ENCODE results near the gene TP63. TPM values are rescaled to one million over a fixed set of nuclear protein-coding genes. Genes with fewer than 3 reads are reported as not detected.

Gene TP63
- total and polyA plus RNA-seq, 2 donors (not counting 3 experiments of a cell fraction or from before 2014, with no cell fraction given), result not detected

- Histone ChIP-seq H3K79me2 (ENCODE audit: control insufficient read depth, insufficient read depth, low read length) (no peaks in the 10 kb centered on the region), H2AFZ (ENCODE audit: low read depth, low read length) (no peak overlapping the region), H3K9me1 (replicated peaks; ENCODE audit: control insufficient read depth, extremely low read depth, insufficient read depth, low read length) (no peaks in the 10 kb centered on the region), H3K4me3 (replicated peaks in 1 of 3; ENCODE audit: insufficient read depth in 1 of 3, low read depth in 1 of 3, low read length in 3 of 3) (no peak overlapping the region), H3K9me3 (replicated peaks; ENCODE audit: control insufficient read depth, insufficient read depth, low read length) (peaks cover 4% of the 10 kb centered on the region), H3K36me3 (ENCODE audit: control insufficient read depth in 2 of 2, extremely low read depth in 1 of 2, insufficient read depth in 2 of 2, low read length in 2 of 2) (no peaks in the 10 kb centered on the region), H4K20me1 (replicated peaks; ENCODE audit: control insufficient read depth, extremely low read depth, insufficient read depth, low read length) (no peaks in the 10 kb centered on the region), H3K9ac (replicated peaks; ENCODE audit: extremely low read depth, insufficient read depth, low read length) (no peak overlapping the region), H3K27ac (ENCODE audit: insufficient read depth, low read depth, low read length) (no peak overlapping the region), H3K27me3 (ENCODE audit: control insufficient read depth in 2 of 2, insufficient read depth in 2 of 2, low read length in 2 of 2) (no peaks in the 10 kb centered on the region), H3K4me2 (ENCODE audit: insufficient read depth, low read length) (no peak overlapping the region), H3K4me1 (ENCODE audit: control insufficient read depth, extremely low read depth, insufficient read depth, low read length) (no peaks in the 10 kb centered on the region)
- intact Hi-C loops (cut with micrococcal nuclease) (no loop called here), dilution Hi-C loops (cut with MboI; ENCODE audit: extremely low pct_ligation_motif_present, low sequenced_read_pairs) (no loop called here)
- no peak for TF ChIP-seq GATA2 (IDR thresholded peaks at IDR 0.05; ENCODE audit: insufficient read depth, insufficient read length, low read depth, low read length)
- no peak for TF ChIP-seq MAX (IDR thresholded peaks at IDR 0.05; ENCODE audit: insufficient read depth, insufficient read length)
- no peak for TF ChIP-seq EZH2 (IDR thresholded peaks at IDR 0.05; ENCODE audit: borderline replicate concordance, low read depth, low read length, severe bottlenecking)
- no peak for TF ChIP-seq POLR2AphosphoS5 (IDR thresholded peaks at IDR 0.05; ENCODE audit: insufficient read depth, low read depth, low read length)
- no peak for TF ChIP-seq JUN (IDR thresholded peaks at IDR 0.05; ENCODE audit: borderline replicate concordance, insufficient read depth, insufficient read length, low read depth)
- no peak for TF ChIP-seq FOS (IDR thresholded peaks at IDR 0.05; ENCODE audit: borderline replicate concordance, insufficient read depth, low read length)
- no peak for TF ChIP-seq POLR2A (IDR thresholded peaks at IDR 0.05; ENCODE audit: low read depth, low read length)
- TF ChIP-seq MYC (IDR thresholded peaks at IDR 0.05; ENCODE audit: low read depth, low read length), result no peak
- no peak for TF ChIP-seq CTCF (IDR thresholded peaks at IDR 0.05; ENCODE audit: extremely low read depth in 1 of 2, insufficient read depth in 1 of 2, low read depth in 1 of 2, low read length in 2 of 2)
- FAIRE-seq (no peak), DNase-seq (ENCODE audit: low read depth, low spot score) (no peak)
- ChIA-PET POLR2A (no interaction called here), CTCF (no interaction called here)
- BruUV-seq (replicated peaks), result no TSS peak
Measured at GRCh38 chr3:189584645-189585044, 46.5 kb upstream of the TP63 start.

All from endothelial cell of umbilical vein (primary cell).